K562 (cell line): ENCODE results near the gene ANKRD2. TPM values are rescaled to one million over a fixed set of nuclear protein-coding genes. Genes with fewer than 3 reads are reported as not detected.

Experiments
- ATAC-seq: fragments of 200-7000 bp; cut with Tn5 transposase; 3 replicates; pipeline ENCODE4 v1.9.1; 2020; ENCODE audit warnings: moderate library complexity
- BruUV-seq: library from RNA; stranded (reverse); fragments of 400-500 nt; replicated peaks from 2 replicates; lab custom pipeline; 2021; lab: Mats Ljungman, UMichigan
- CTCF ChIA-PET: fragments of 300-600 bp; formaldehyde crosslinking; extraction: SDS; loops from one replicate; lab custom pipeline; 2021; ENCODE audit warnings: low intra/inter-chr PET ratio; lab: Yijun Ruan, JAX
- POLR2A ChIA-PET: fragments of 300-600, 350-650 bp; sonication (Branson Sonifier 250); formaldehyde crosslinking; extraction: SDS; loops from one replicate; lab custom pipeline; 2021; ENCODE audit warnings: antibody characterized with exemption, inconsistent platforms; lab: Yijun Ruan, JAX
- DNase-seq, 4 experiments: peaks; one replicate each; pipeline versions ENCODE4 v3.0.0 to v3.0.0-alpha.2; 2011 to 2018; ENCODE audit warnings: low spot score in 3 of 4, mixed read lengths in 3 of 4; ENCODE audit errors: extremely low read depth in 1 of 4
- FAIRE-seq: peaks from 2 replicates; lab custom pipeline; 2011; peaks lifted over from hg19 to GRCh38; lab: Jason Lieb, UNC
- H2AFZ ChIP-seq: 2 replicates; pipeline ENCODE4 v1.6.0; 2011; ENCODE audit warnings: low read depth, low read length, control low read depth, inconsistent platforms
- H3K27ac ChIP-seq: fragments of 200-600 bp; 3 replicates; pipeline ENCODE4 v1.8.0; 2011; ENCODE audit warnings: low read depth, mild to moderate bottlenecking, control low read depth, inconsistent platforms, low read length, moderate library complexity, mixed read lengths; ENCODE audit errors: extremely low read depth
- H3K27me3 ChIP-seq, 2 experiments: fragments of 300-600 bp in 1 of 2; 2 replicates in 1 of 2; 3 replicates in 1 of 2; pipeline versions ENCODE4 v1.6.0 to v1.8.0; 2011; ENCODE audit warnings: inconsistent platforms in 2 of 2, low read length in 2 of 2, mild to moderate bottlenecking in 1 of 2, mixed read lengths in 1 of 2, moderate library complexity in 1 of 2; ENCODE audit not compliant: control insufficient read depth in 2 of 2, insufficient read depth in 2 of 2
- H3K36me3 ChIP-seq: fragments of 300-600 bp; 3 replicates; pipeline ENCODE4 v1.8.0; 2011; ENCODE audit warnings: mild to moderate bottlenecking, low read length, inconsistent platforms; ENCODE audit not compliant: control insufficient read depth, insufficient read depth
- H3K4me1 ChIP-seq, 2 experiments: fragments of 200-600 bp in 1 of 2; replicated peaks in 1 of 2; 2 replicates in 1 of 2; 3 replicates in 1 of 2; pipeline versions ENCODE4 v1.5.1 to v1.8.0; 2011; ENCODE audit warnings: inconsistent platforms in 2 of 2, low read length in 2 of 2, mild to moderate bottlenecking in 1 of 2, mixed read lengths in 1 of 2, moderate library complexity in 1 of 2; ENCODE audit not compliant: control insufficient read depth in 2 of 2, insufficient read depth in 2 of 2
- H3K4me2 ChIP-seq: 2 replicates; pipeline ENCODE4 v1.6.1; 2011; ENCODE audit warnings: low read length, control low read depth, inconsistent platforms, mixed read lengths; ENCODE audit not compliant: insufficient read depth
- H3K4me3 ChIP-seq: fragments of 200-600 bp; sonication (generic), shearing (Covaris generic); 2 replicates; pipeline ENCODE4 v1.5.1; 2016; ENCODE audit warnings: control low read depth, inconsistent platforms
- H3K79me2 ChIP-seq: fragments of 200-600 bp; 3 replicates; pipeline ENCODE4 v1.8.0; 2011; ENCODE audit warnings: low read length, inconsistent platforms; ENCODE audit not compliant: control insufficient read depth, insufficient read depth
- H3K9ac ChIP-seq, 2 experiments: 2 replicates each; pipeline versions ENCODE4 v1.6.0 to v1.6.1; 2011; ENCODE audit warnings: low read depth in 2 of 2, low read length in 2 of 2, control low read depth in 1 of 2, inconsistent platforms in 1 of 2, mild to moderate bottlenecking in 1 of 2, mixed read lengths in 1 of 2; ENCODE audit not compliant: insufficient read depth in 1 of 2
- H3K9me1 ChIP-seq: one replicate; pipeline ENCODE4 v1.6.0; 2011; ENCODE audit warnings: inconsistent platforms, mild to moderate bottlenecking, low read length, moderate library complexity; ENCODE audit not compliant: control insufficient read depth, insufficient read depth
- H3K9me3 ChIP-seq: replicated peaks from 2 replicates; pipeline ENCODE4 v1.5.1; 2011; ENCODE audit warnings: low read depth, low read length, inconsistent platforms; ENCODE audit not compliant: control insufficient read depth, insufficient read depth
- H4K20me1 ChIP-seq: replicated peaks from 2 replicates; pipeline ENCODE4 v1.6.1; 2011; ENCODE audit warnings: low read length, inconsistent platforms, mixed read lengths; ENCODE audit not compliant: control insufficient read depth, insufficient read depth
- CBFA2T3 ChIP-seq: fragments of 450-650 bp; IDR thresholded peaks from 2 replicates; pipeline ENCODE4 v1.6.1; 2017
- GATAD2B ChIP-seq: fragments of 450-650 bp; IDR thresholded peaks from 2 replicates; pipeline ENCODE4 v1.6.1; 2017; ENCODE audit warnings: mild to moderate bottlenecking, borderline replicate concordance
- HDAC2 ChIP-seq: fragments of 450-650 bp; IDR thresholded peaks from 2 replicates; pipeline ENCODE4 v1.6.1; 2016; ENCODE audit warnings: mild to moderate bottlenecking
- NCOR1 ChIP-seq: fragments of 450-650 bp; IDR thresholded peaks from 2 replicates; pipeline ENCODE4 v1.6.1; 2016; ENCODE audit warnings: mild to moderate bottlenecking, moderate library complexity
- NFIX ChIP-seq: fragments of 250-450 bp; sonication (Bioruptor Pico); IDR thresholded peaks from 2 replicates; pipeline ENCODE4 v1.4.0; 2020; ENCODE audit warnings: low read depth, mild to moderate bottlenecking, moderate library complexity
- ZBTB1 ChIP-seq: sonication (generic); formaldehyde crosslinking; IDR thresholded peaks from 2 replicates; pipeline ENCODE4 v1.8.1; 2023; ENCODE audit warnings: missing genetic modification reagents, low read depth, mild to moderate bottlenecking, borderline replicate concordance
- ZBTB5 ChIP-seq: fragments of 450-650 bp; IDR thresholded peaks from 2 replicates; pipeline ENCODE4 v1.6.1; 2017; ENCODE audit warnings: antibody characterized with exemption
- ZNF436 ChIP-seq: fragments of 250-450, 450-650 bp; sonication (Bioruptor Pico); formaldehyde crosslinking; IDR thresholded peaks from 2 replicates; pipeline ENCODE4 v1.7.0; 2020; ENCODE audit warnings: mild to moderate bottlenecking
- WGBS: fragments of 100-300 bp; shearing (Covaris generic); methylation state at CpG from one replicate; pipeline ENCODE4 v1.1.6; 2016; ENCODE audit warnings: low coverage, mixed read lengths; ENCODE audit not compliant: insufficient coverage; ENCODE audit errors: missing lambda C conversion rate; 5-methylcytosine and 5-hydroxymethylcytosine counted together
- in situ Hi-C: fragments of 300-500 bp; cut with MboI; formaldehyde crosslinking; loops from 4 replicates; pipeline ENCODE4 v1.15.0; 2018; ENCODE audit warnings: inconsistent platforms, mixed read lengths
- intact Hi-C: fragments of 100-400 bp; cut with micrococcal nuclease; formaldehyde crosslinking; loops from 2 replicates; pipeline ENCODE4 v1.14.2; 2022
- polyA plus RNA-seq, 8 experiments: library from polyadenylated mRNA; depleted of rRNA in 4 of 8; stranded (reverse) in 5 of 8; unstranded in 3 of 8; fragments of >200 nt; fragmentation: Nextera tagmentation in 2 of 8; fragmentation: Illumina TruSeq in 1 of 8; extraction: Ambion mirVana in 2 of 8; extraction: Trizol in 1 of 8; gene quantifications; 2 replicates each; pipeline versions ENCODE4 v1.2.1 to v1.2.3, GENCODE V29; 2011 to 2014; ENCODE audit warnings: inconsistent platforms in 1 of 8, missing spikeins in 1 of 8
- total RNA-seq, 7 experiments: library from RNA; depleted of rRNA in 6 of 7; stranded (reverse); fragments of >200 nt in 6 of 7; fragmentation: Illumina TruSeq in 2 of 7; extraction: Trizol in 2 of 7; gene quantifications; 2 replicates each; pipeline versions ENCODE4 v1.2.1 to v1.2.3, GENCODE V29; 2011 to 2021; ENCODE audit warnings: low replicate concordance in 1 of 7

Gene ANKRD2
- total and polyA plus RNA-seq, 9 of the 15 experiments (the other 6 are each of a cell fraction or from before 2014, with no cell fraction given): not detected

DNA sequence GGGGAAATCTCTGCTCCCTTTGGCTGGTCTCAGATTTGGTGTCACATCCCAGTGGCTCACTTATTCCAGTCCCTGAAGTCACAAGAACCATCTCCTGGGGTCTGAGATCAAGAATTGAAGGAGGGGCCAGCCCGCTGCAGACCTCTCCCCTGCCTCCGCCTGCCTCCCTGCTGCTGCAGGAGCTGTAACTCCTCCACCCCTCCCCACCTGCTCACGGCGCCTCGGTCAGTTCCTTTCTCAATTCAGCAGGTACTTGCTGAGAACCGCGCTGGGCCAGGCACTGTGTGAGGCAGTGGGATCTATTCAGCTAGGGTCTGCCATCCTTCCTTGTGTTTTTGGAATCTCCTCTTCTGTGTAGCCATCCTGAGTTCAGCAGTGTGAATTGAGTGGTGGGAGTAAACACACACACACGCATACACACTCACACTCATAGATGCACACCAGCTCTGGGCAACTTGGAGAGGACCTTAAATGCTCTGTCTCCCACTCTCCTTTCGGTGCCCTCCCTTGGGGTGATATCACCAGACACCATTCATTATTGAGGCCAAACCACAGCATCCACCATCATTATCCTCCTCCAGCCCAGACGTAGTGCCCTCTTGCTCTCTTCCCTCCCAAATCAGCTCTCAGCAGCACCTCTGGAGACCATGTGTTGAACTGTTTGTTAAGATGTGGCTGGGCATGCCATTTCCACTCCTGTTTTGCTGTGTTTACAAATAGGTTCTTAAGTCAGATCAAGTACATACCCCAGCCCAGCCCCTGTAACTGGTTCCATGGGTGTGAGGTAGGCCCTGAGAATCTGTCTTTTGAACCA is 22.0 kb upstream of the ANKRD2 start:
- Histone ChIP-seq H3K9me3 (no peaks in the 10 kb centered on the region), H3K9me1 (no peaks in the 10 kb centered on the region), H3K79me2 (no peaks in the 10 kb centered on the region), H3K27me3 (no peaks in the 10 kb centered on the region), H3K27ac (no peak overlapping the region)
- peak; percentile 38; the same call in 2 of the 3 replicates for ATAC-seq
- POLR2A ChIA-PET: interaction anchor here (0.6 to 0.7 kb wide), 2 partner anchors 38 to 40 kb away, joined by 3 read pairs; no protein-coding TSS in a partner anchor
- WGBS: 45% methylated on average over 9 of the region's 10 CpGs
- CTCF ChIA-PET: no interaction called here
- intact Hi-C loops: loop anchor here (5.0 kb wide), 2 partner anchors 88 to 143 kb away; no protein-coding TSS in a partner anchor
- TF ChIP-seq CBFA2T3 (peak; percentile 49; the same call in 1 of the 2 replicates), HDAC2 (no peak), NCOR1 (0 out of 2 replicates have a peak, but pooled peaks have one; percentile 7)
- TF ChIP-seq, all 486 proteins: peak for 2
- Histone ChIP-seq H3K9ac (peak overlapping the region in 1 of 2 experiments; percentile 17; a peak in 1 of 4 replicates), H3K36me3 (no peaks in the 10 kb centered on the region), H4K20me1 (no peaks in the 10 kb centered on the region), H2AFZ (no peak overlapping the region), H3K4me3 (no peak overlapping the region), H3K4me2 (no peak overlapping the region), H3K4me1 (no peaks in the 10 kb centered on the region; a peak in 2 of 5 replicates)
- DNase-seq: no peak
- in situ Hi-C loops: no loop called here
- no TSS peak for BruUV-seq
- FAIRE-seq: no peak

DNA sequence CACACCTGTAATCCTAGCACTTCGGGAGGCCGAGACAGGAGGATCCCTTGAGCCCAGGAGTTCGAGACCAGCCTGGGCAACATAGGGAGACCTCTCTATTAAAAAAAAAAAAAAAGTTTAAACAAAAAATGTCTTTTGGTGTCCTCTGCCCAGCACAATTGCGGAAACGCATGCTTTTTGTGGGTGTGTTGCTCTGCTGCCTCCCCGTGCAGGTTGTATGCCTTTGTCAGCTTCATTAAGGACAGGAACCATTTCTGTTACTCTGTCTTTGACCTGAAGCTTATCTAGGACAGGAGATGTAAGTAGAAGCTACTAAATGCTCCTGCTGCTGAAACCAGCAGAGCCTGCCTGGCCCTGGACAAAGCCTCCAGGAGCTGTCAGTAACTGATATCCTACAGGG is 21.3 kb upstream of the ANKRD2 start:
- ATAC-seq (no peak), FAIRE-seq (peak; percentile 37), DNase-seq (no peak)
- 35% methylated on average over 3 of the region's 6 CpGs for WGBS
- Histone ChIP-seq H3K9me3 (no peaks in the 10 kb centered on the region), H4K20me1 (no peaks in the 10 kb centered on the region), H3K27me3 (no peaks in the 10 kb centered on the region), H3K9ac (no peak overlapping the region), H3K4me2 (no peak overlapping the region), H3K4me3 (no peak overlapping the region), H3K79me2 (no peaks in the 10 kb centered on the region), H3K27ac (no peak overlapping the region), H3K36me3 (no peaks in the 10 kb centered on the region), H3K4me1 (no peaks in the 10 kb centered on the region; a peak in 2 of 5 replicates), H2AFZ (no peak overlapping the region), H3K9me1 (no peaks in the 10 kb centered on the region)
- ChIA-PET CTCF (no interaction called here), POLR2A (interaction anchor here (0.6 kb wide), 1 partner anchor 39 kb away, joined by 3 read pairs; no protein-coding TSS in a partner anchor)
- in situ Hi-C loops: no loop called here
- TF ChIP-seq NFIX (CRISPR knock-in tag): no peak
- TF ChIP-seq ZNF436: no peak
- TF ChIP-seq ZBTB5: no peak
- TF ChIP-seq ZBTB1: no peak
- TF ChIP-seq GATAD2B: no peak
- no TSS peak for BruUV-seq
- intact Hi-C loops: loop anchor here (5.0 kb wide), 2 partner anchors 89 to 144 kb away; no protein-coding TSS in a partner anchor
